GM10847 (cell line): ENCODE measurements around the gene PCBP3.

Source experiments
- POLR2A ChIP-seq: IDR thresholded peaks from 2 replicates; pipeline ENCODE4 v1.6.1; 2011; ENCODE audit not compliant: insufficient read length; ENCODE audit errors: extremely low read depth

The PCBP3 gene

GRCh38 chr21:45987121-45987711, 343.7 kb downstream of the PCBP3 start:
- TF ChIP-seq POLR2A, result no peak

- no peak for TF ChIP-seq POLR2A
Measured at GRCh38 chr21:45988366-45989347, 345.1 kb downstream of the PCBP3 start.

GRCh38 chr21:45989355-45990048, 346.0 kb downstream of the PCBP3 start:
- no peak for TF ChIP-seq POLR2A

GRCh38 chr21:45990049-45990711, 346.7 kb downstream of the PCBP3 start:
- TF ChIP-seq POLR2A, result no peak

- TF ChIP-seq POLR2A, result no peak
Measured at GRCh38 chr21:45990741-45991605, 347.4 kb downstream of the PCBP3 start.

- TF ChIP-seq POLR2A, result no peak
Measured at GRCh38 chr21:45991606-45992300, 348.2 kb downstream of the PCBP3 start.
